GM19238 (cell line): ENCODE measurements around the gene CCDC198.

ENCODE experiments used
- DNase-seq: peaks from one replicate; pipeline ENCODE4 v3.0.0; 2011; ENCODE audit warnings: low spot score; ENCODE audit not compliant: insufficient read length

The CCDC198 gene

GRCh38 chr14:57464008-57464730, 29.5 kb downstream of the CCDC198 start:
- peak; percentile 31 for DNase-seq

GRCh38 chr14:57462551-57462950, 31.1 kb downstream of the CCDC198 start:
- DNase-seq: no peak

GRCh38 chr14:57461777-57462320, 31.8 kb downstream of the CCDC198 start:
- DNase-seq: no peak

- no peak for DNase-seq
Observed at GRCh38 chr14:57435923-57436322, 57.7 kb downstream of the CCDC198 start.

GRCh38 chr14:57420986-57421385, 72.7 kb downstream of the CCDC198 start:
- no peak for DNase-seq

- DNase-seq: no peak
Observed at GRCh38 chr14:57420033-57420432, 73.6 kb downstream of the CCDC198 start.
